ENCODE results near the gene MEN1.
A peak's percentile ranks its signal among the peaks of the same experiment; 100 is the strongest.
"Not testable (repeated sequence)": the region's sequence is repeated elsewhere in the genome, so short reads cannot be mapped to it uniquely, and the experiment has no call there.

The MEN1 gene

GRCh38 chr11:64810271-64810890 lies at the start of gene MEN1:
TSS of gene MEN1 (minus strand) at chr11:64810551. CDS start at chr11:64810109, 442 bp downstream.
- DNase-seq: peak; percentile 95

GRCh38 chr11:64859542-64860414 lies 49.4 kb upstream of the MEN1 start:
- DNase-seq: no peak

GRCh38 chr11:64858467-64859263 lies 48.3 kb upstream of the MEN1 start:
- DNase-seq: no peak

- no peak for DNase-seq
Observed at GRCh38 chr11:64857485-64857884, 47.1 kb upstream of the MEN1 start.

- peak; percentile 76 for DNase-seq
Observed at GRCh38 chr11:64856382-64857227, 46.3 kb upstream of the MEN1 start.

GRCh38 chr11:64855596-64856304 lies 45.4 kb upstream of the MEN1 start:
- DNase-seq: no peak

GRCh38 chr11:64854534-64855502 lies 44.5 kb upstream of the MEN1 start:
- peak; percentile 90 for DNase-seq

GRCh38 chr11:64854157-64854533 lies 43.8 kb upstream of the MEN1 start:
- DNase-seq: no peak

- DNase-seq: no peak
Observed at GRCh38 chr11:64853709-64854108, 43.4 kb upstream of the MEN1 start.

GRCh38 chr11:64852804-64853509 lies 42.6 kb upstream of the MEN1 start:
- DNase-seq: no peak

GRCh38 chr11:64851831-64852351 lies 41.5 kb upstream of the MEN1 start:
- no peak for DNase-seq

- no peak for DNase-seq
Observed at GRCh38 chr11:64850979-64851567, 40.7 kb upstream of the MEN1 start.

GRCh38 chr11:64849598-64850356 lies 39.4 kb upstream of the MEN1 start:
- DNase-seq: no peak

- no peak for DNase-seq
Observed at GRCh38 chr11:64848826-64849597, 38.7 kb upstream of the MEN1 start.

GRCh38 chr11:64848214-64848825 lies 38.0 kb upstream of the MEN1 start:
- DNase-seq: no peak

- DNase-seq: peak; percentile 88
Observed at GRCh38 chr11:64846998-64847666, 36.8 kb upstream of the MEN1 start.

GRCh38 chr11:64845776-64846129 lies 35.4 kb upstream of the MEN1 start:
- not testable (repeated sequence) for DNase-seq
